ENCODE data around the gene MDGA2. TPM values are rescaled to one million over a fixed set of nuclear protein-coding genes. Genes with fewer than 3 reads are reported as not detected.

The MDGA2 gene
- total RNA-seq, 1 donor, result not detected

- DNase-seq (ENCODE audit: low read depth), result no peak
- no peak for TF ChIP-seq CTCF (IDR thresholded peaks at IDR 0.05; ENCODE audit: insufficient read depth, low read length)
- H3K4me3 ChIP-seq (ENCODE audit: low read depth, low read length), result no peak overlapping the region
Observed at GRCh38 chr14:47390831-47391504, 284.4 kb downstream of the MDGA2 start.

- H3K4me3 ChIP-seq (ENCODE audit: low read depth, low read length), result no peak overlapping the region
- TF ChIP-seq CTCF (IDR thresholded peaks at IDR 0.05; ENCODE audit: insufficient read depth, low read length), result no peak
- DNase-seq (ENCODE audit: low read depth), result no peak
Observed at GRCh38 chr14:47389535-47389934, 285.9 kb downstream of the MDGA2 start.

GRCh38 chr14:47366006-47366405, 309.4 kb downstream of the MDGA2 start:
- no peak for DNase-seq (ENCODE audit: low read depth)
- no peak overlapping the region for H3K4me3 ChIP-seq (ENCODE audit: low read depth, low read length)
- no peak for TF ChIP-seq CTCF (IDR thresholded peaks at IDR 0.05; ENCODE audit: insufficient read depth, low read length)

GRCh38 chr14:47365233-47365632, 310.2 kb downstream of the MDGA2 start:
- no peak for DNase-seq (ENCODE audit: low read depth)
- TF ChIP-seq CTCF (IDR thresholded peaks at IDR 0.05; ENCODE audit: insufficient read depth, low read length), result no peak
- H3K4me3 ChIP-seq (ENCODE audit: low read depth, low read length), result no peak overlapping the region

- TF ChIP-seq CTCF (IDR thresholded peaks at IDR 0.05; ENCODE audit: insufficient read depth, low read length), result no peak
- no peak for DNase-seq (ENCODE audit: low read depth)
- H3K4me3 ChIP-seq (ENCODE audit: low read depth, low read length), result no peak overlapping the region
Observed at GRCh38 chr14:47353186-47353585, 322.2 kb downstream of the MDGA2 start.

GRCh38 chr14:47346849-47347248, 328.6 kb downstream of the MDGA2 start:
- no peak for TF ChIP-seq CTCF (IDR thresholded peaks at IDR 0.05; ENCODE audit: insufficient read depth, low read length)
- H3K4me3 ChIP-seq (ENCODE audit: low read depth, low read length), result no peak overlapping the region
- no peak for DNase-seq (ENCODE audit: low read depth)

- DNase-seq (ENCODE audit: low read depth), result no peak
- H3K4me3 ChIP-seq (ENCODE audit: low read depth, low read length), result no peak overlapping the region
- no peak for TF ChIP-seq CTCF (IDR thresholded peaks at IDR 0.05; ENCODE audit: insufficient read depth, low read length)
Observed at GRCh38 chr14:47345016-47345415, 330.4 kb downstream of the MDGA2 start.

Data from fibroblast of the aortic adventitia (primary cell).